PC-3 (cell line): ENCODE data around the gene MRAS.

Experiments
- CTCF ChIP-seq: fragments of 300-600 bp; sonication (generic); conservative IDR thresholded peaks from 2 replicates; pipeline ENCODE4 v1.5.1; 2017; ENCODE audit warnings: antibody characterized with exemption, low read depth, mild to moderate bottlenecking, low read length
- EZH2 ChIP-seq: fragments of 300-600 bp; sonication (generic); IDR thresholded peaks from one replicate; pipeline ENCODE4 v1.6.1; 2017; ENCODE audit warnings: antibody characterized with exemption, mild to moderate bottlenecking, low read length; ENCODE audit not compliant: unreplicated experiment

GRCh38 chr3:138331143-138331894 lies 17.1 kb upstream of the MRAS start:
- TF ChIP-seq CTCF = peak; percentile 30; the same call in 1 of the 2 replicates
- no peak for TF ChIP-seq EZH2
